Subcutaneous adipose tissue (tissue), 4 donors: ENCODE measurements around the gene GMPS. TPM values are rescaled to one million over a fixed set of nuclear protein-coding genes. Genes with fewer than 3 reads are reported as not detected.

ENCODE experiments used
- CTCF ChIP-seq: fragments of 450-650 bp; IDR thresholded peaks from one replicate; pipeline ENCODE4 v1.5.1; 2016; ENCODE audit warnings: low read depth, mild to moderate bottlenecking, control low read depth, antibody characterized with exemption, moderate library complexity
- total RNA-seq, 4 donors: library from RNA; depleted of rRNA; stranded (reverse); fragments of >200 nt; gene quantifications; one replicate each; pipeline ENCODE4 v1.1.0, GENCODE V29; 2016

The GMPS gene
- total RNA-seq, 4 donors from 2014 or later = 27.1 to 37.5 (median 29.5) TPM

- no peak for TF ChIP-seq CTCF
These were observed 63.8 kb downstream of the GMPS start for GRCh38 chr3:155934230-155934629.

- no peak for TF ChIP-seq CTCF
These were observed 68.0 kb downstream of the GMPS start for GRCh38 chr3:155938409-155938808.

- TF ChIP-seq CTCF = no peak
These were observed 70.9 kb downstream of the GMPS start for GRCh38 chr3:155941354-155941753.

GRCh38 chr3:155944081-155944480, 73.6 kb downstream of the GMPS start:
- TF ChIP-seq CTCF = no peak

- no peak for TF ChIP-seq CTCF
These were observed 75.7 kb downstream of the GMPS start for GRCh38 chr3:155946178-155946577.

- TF ChIP-seq CTCF = no peak
These were observed 78.0 kb downstream of the GMPS start for GRCh38 chr3:155948476-155948875.

GRCh38 chr3:155949453-155950217, 79.2 kb downstream of the GMPS start:
- no peak for TF ChIP-seq CTCF
